GM12873 (cell line): ENCODE results near the gene TBL3.

Source experiments
- CTCF ChIP-seq: IDR thresholded peaks from 2 replicates; pipeline ENCODE4 v1.5.1; 2012; ENCODE audit warnings: low read depth, mild to moderate bottlenecking, moderate library complexity, low read length, control low read depth; ENCODE audit not compliant: insufficient read depth; ENCODE audit errors: missing control alignments

Gene TBL3

DNA sequence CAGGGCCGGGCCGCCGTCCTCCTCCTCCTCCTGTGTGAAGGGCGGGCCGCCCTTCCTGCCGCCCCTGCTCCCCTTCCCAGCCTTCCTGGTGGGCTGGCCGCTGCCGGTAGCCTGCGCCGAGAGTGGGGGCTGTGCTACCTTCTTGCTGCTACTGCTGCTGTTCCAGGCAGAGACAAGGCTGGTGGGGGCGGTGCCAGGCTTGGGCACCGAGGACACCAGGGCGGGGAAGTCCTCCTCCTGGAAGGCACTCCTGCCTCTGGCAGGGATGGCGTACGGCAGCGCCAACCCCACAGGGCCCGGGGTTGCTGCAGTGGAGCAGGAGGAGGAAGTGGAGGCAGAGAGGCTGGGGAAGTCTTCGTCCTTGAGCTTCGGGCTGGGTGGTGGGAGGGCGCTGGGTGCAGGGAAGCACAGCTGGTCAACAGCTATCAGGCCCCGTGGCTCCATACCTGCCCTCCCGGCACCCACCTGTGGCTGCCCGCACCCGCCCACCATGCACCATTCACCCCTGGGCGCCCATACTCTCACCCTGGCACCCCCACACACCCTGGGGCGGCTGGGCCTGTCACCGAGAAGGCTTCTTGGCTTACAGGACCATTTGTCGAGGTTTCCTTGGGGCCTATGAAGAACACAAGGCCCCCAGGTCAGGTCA lies 28.1 kb downstream of the TBL3 start:
- no peak for TF ChIP-seq CTCF

DNA sequence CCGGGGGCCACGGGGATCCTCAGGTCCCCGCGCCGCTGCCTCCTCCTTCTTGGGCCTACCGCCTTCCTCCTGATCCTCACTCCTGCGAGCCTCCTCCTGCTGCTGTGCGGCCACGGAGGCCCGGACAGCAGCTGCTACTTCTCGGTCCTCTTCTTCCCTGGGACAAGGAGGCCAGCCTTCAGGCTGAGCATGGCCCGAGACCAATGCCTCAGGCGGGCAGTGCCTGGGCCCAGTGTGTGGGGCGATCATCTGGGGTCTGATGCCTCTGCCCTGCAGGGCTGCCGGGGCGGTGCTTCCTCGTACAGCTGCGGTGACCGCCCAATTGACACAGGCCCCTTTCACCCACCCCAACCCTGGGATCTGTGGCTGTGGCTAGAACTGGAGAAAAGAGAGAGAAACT lies 29.2 kb downstream of the TBL3 start:
- no peak for TF ChIP-seq CTCF

- no peak for TF ChIP-seq CTCF
Measured at GRCh38 chr16:2001456-2002355, 29.9 kb downstream of the TBL3 start.

- TF ChIP-seq CTCF = no peak
Measured at GRCh38 chr16:2002406-2003230, 30.8 kb downstream of the TBL3 start.

DNA sequence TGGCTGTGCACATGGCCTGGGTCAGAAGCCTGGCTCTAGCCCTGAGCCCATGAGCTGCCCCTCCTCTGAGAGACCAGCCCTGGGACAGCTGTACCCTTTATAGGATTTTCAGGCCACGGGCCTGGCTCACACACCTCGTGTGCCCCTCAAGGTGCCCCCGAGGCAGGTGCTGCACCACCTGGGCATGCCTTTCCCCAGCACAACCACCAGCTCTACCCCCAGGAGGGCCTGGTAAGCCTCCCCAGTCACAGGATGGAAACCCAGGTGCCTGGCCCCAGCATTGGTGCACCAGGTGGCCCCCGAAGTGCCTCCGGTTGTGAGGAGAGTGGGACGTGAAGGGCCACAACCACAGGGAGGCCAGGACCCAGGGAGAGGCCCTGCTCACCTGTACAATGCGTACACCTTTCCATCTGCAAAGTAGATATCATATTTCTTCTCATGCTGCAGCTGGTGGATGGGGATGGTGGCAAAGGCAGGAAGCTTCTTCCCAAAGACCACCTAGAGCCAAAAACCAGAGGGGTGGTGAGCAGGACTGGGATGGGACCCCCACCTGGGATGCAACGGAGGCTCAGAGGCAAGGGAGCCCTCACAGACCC lies 31.5 kb downstream of the TBL3 start:
- no peak for TF ChIP-seq CTCF

GRCh38 chr16:2003827-2004641 lies 32.2 kb downstream of the TBL3 start:
- TF ChIP-seq CTCF = peak; percentile 96
